AG09319 (cell line): ENCODE results near the gene HPCAL1.

Experiments used
- DNase-seq: peaks from one replicate; pipeline ENCODE4 v3.0.0-alpha.2; 2010; ENCODE audit warnings: low read depth; ENCODE audit errors: extremely low read depth
- TF ChIP-seq, protein P1 (sequence below): IDR thresholded peaks from 2 replicates; pipeline ENCODE4 v1.5.1; 2011; ENCODE audit warnings: low read depth, mild to moderate bottlenecking, inconsistent platforms, low read length, moderate library complexity

The HPCAL1 gene

GRCh38 chr2:10265329-10266132 lies 37.2 kb upstream of the HPCAL1 start:
- DNase-seq: no peak
- TF ChIP-seq, protein P1, sequence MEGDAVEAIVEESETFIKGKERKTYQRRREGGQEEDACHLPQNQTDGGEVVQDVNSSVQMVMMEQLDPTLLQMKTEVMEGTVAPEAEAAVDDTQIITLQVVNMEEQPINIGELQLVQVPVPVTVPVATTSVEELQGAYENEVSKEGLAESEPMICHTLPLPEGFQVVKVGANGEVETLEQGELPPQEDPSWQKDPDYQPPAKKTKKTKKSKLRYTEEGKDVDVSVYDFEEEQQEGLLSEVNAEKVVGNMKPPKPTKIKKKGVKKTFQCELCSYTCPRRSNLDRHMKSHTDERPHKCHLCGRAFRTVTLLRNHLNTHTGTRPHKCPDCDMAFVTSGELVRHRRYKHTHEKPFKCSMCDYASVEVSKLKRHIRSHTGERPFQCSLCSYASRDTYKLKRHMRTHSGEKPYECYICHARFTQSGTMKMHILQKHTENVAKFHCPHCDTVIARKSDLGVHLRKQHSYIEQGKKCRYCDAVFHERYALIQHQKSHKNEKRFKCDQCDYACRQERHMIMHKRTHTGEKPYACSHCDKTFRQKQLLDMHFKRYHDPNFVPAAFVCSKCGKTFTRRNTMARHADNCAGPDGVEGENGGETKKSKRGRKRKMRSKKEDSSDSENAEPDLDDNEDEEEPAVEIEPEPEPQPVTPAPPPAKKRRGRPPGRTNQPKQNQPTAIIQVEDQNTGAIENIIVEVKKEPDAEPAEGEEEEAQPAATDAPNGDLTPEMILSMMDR: no peak

DNA sequence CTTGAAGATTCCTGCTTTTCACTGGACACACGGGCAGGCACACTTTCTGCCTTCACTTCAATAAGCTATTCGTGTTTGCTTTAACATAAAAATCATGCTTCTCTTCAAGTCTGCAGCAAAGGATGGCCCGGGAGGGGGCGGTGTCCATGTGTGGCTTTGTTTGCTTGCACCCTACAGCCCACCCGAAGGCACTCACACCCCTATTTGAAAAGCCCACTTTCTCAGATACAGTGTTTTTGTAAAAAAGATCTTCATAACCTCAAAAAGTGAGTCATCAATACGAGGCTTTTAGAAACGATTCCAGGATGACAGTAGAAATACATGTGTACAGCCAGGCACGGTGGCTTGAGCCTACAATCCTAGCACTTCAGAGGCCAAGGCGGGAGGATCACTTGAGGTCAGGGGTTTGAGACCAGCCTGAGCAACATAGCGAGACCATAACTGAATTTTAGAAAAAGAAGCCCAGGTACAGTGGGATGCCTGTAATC lies 36.5 kb upstream of the HPCAL1 start:
- no peak for DNase-seq
- TF ChIP-seq, protein P1: no peak; the same call in 1 of the 2 replicates

- TF ChIP-seq, protein P1: no peak
- no peak for DNase-seq
These were observed 35.7 kb upstream of the HPCAL1 start for GRCh38 chr2:10267036-10267435.

- TF ChIP-seq, protein P1: no peak
These were observed 34.9 kb upstream of the HPCAL1 start for GRCh38 chr2:10267551-10268465.

DNA sequence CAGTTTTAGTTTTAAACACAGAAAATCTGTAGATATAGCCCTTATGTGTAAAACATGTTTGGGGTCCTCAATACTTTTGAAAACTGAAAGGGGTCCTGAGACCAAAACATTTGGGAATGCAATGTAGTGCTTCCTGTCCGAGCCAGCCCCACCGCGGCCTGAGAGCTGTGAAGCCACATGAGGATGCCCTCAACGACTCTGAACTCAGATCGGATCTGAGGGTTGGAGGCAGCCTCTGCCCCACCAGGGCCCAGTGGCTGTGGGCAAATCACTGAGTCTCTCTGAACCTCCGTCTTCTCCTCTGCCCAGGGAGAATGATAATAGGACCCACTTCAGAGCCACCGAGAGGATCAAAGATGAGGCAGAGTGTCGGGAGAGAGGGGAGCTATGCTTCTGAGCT lies 33.4 kb upstream of the HPCAL1 start:
- no peak for DNase-seq
- TF ChIP-seq, protein P1: no peak

More at GRCh38 chr2:10267551-10268465, 34.9 kb upstream of the HPCAL1 start:
- DNase-seq: no peak

GRCh38 chr2:10269711-10270610 lies 32.7 kb upstream of the HPCAL1 start:
- no peak for DNase-seq
- TF ChIP-seq, protein P1: no peak
